Measurements from ENCODE around the gene GMDS. TPM values are rescaled to one million over a fixed set of nuclear protein-coding genes. Genes with fewer than 3 reads are reported as not detected.

Gene GMDS
- total RNA-seq, 1 donor from 2014 or later = 30.1 TPM

DNA sequence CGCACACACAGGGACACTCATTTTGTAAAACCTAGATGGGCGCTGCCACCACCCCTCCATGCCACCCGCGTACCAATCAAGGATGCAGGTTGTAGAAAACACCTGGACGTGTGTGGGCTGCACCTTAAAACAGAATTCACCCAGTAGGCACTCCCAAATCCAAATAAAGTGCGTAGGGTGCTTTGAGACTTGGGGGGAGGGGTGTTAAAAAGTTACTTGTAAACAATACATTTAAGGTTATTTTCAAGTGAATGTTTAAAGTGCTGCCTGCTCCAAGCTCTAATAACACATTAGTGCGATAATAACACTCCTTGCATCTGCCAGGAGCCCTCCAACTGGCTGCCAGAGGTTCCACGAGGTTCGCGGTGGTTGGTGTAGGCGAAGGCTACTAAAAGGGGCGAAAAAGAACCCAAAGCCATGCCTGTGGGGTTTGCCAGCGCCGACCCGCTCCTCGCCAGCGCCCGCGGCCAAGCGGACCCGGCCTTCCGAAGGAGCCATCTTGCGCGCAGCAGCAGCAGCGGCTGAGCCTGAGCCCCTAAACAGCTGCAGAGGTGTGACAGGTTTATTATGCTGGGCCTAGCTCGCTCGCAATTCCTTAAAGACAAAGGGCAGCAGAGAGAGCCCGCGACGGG is 624.2 kb downstream of the GMDS start:
- Mint-ChIP-seq H3K4me3 (no peak overlapping the region), H3K27me3 (peaks cover 60% of the 10 kb centered on the region), H3K27ac (no peak overlapping the region), H3K9me3 (no peaks in the 10 kb centered on the region), H3K36me3 (ENCODE audit: low read depth) (peaks cover 8% of the 10 kb centered on the region), H3K4me1 (peaks cover 19% of the 10 kb centered on the region)
- TF ChIP-seq, protein P1, sequence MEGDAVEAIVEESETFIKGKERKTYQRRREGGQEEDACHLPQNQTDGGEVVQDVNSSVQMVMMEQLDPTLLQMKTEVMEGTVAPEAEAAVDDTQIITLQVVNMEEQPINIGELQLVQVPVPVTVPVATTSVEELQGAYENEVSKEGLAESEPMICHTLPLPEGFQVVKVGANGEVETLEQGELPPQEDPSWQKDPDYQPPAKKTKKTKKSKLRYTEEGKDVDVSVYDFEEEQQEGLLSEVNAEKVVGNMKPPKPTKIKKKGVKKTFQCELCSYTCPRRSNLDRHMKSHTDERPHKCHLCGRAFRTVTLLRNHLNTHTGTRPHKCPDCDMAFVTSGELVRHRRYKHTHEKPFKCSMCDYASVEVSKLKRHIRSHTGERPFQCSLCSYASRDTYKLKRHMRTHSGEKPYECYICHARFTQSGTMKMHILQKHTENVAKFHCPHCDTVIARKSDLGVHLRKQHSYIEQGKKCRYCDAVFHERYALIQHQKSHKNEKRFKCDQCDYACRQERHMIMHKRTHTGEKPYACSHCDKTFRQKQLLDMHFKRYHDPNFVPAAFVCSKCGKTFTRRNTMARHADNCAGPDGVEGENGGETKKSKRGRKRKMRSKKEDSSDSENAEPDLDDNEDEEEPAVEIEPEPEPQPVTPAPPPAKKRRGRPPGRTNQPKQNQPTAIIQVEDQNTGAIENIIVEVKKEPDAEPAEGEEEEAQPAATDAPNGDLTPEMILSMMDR (IDR thresholded peaks at IDR 0.05) = no peak
- DNase-seq (no peak), ATAC-seq (ENCODE audit: low read depth) (no peak)
- intact Hi-C loops (cut with micrococcal nuclease) = loop anchor here (10.0 kb wide), 2 partner anchors 404 to 1614 kb away; no protein-coding TSS in a partner anchor
- POLR2A ChIA-PET = no interaction called here
- CTCF ChIA-PET = no interaction called here

GRCh38 chr6:1620504-1621069 is 624.8 kb downstream of the GMDS start:
- Mint-ChIP-seq H3K4me1 (peaks cover 14% of the 10 kb centered on the region), H3K9me3 (no peaks in the 10 kb centered on the region), H3K27me3 (peaks cover 60% of the 10 kb centered on the region), H3K27ac (no peak overlapping the region), H3K36me3 (ENCODE audit: low read depth) (peaks cover 8% of the 10 kb centered on the region), H3K4me3 (no peak overlapping the region)
- intact Hi-C loops (cut with micrococcal nuclease) = loop anchor here (1.0 to 10.0 kb wide), 3 partner anchors 8 to 1614 kb away; no protein-coding TSS in a partner anchor
- TF ChIP-seq, protein P1 (IDR thresholded peaks at IDR 0.05) = no peak
- ATAC-seq (ENCODE audit: low read depth) = no peak
- DNase-seq = no peak
- CTCF ChIA-PET = no interaction called here
- POLR2A ChIA-PET = no interaction called here

DNA sequence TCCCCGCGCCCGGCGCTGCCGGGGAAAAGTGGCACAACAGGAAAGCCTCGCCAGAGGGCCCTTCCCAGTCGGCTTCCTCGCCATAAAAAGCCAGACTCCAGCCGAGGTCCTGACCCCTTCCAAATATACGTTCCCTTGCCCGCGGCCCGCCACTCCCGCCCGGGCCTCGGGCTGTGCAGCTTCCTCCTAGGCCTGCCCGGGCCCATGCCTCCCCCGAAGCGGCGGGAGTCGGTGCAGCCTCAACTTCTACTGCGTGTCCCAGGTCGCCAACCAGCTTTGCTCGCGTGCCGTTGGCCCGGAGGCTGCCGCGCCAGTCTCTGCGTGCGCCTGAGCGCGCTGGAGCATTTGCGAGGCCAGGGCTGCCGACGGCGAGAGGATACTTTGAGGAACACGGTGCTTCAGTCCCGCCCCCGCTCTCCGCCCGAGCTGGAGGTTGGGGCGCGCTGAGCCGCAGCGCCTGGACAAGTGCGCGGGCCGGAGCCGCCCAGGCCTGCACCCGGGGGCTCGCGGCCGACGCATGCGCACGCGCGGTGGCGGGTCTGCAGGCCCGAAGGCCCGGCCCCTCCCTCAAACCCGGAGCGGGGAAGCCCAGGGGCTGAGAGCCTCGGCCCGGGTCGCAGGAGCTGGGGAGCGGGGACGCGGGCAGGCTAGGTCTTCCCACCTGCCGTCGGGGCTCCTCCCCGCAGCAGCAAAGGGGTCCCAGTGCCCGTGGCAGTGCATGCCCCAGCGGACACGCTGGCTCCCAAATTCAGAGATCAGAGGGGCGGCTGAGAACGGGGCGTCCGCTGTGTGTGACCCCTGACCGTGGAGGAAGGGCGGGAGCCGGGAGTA is 625.5 kb downstream of the GMDS start:
- peaks cover 55% of the 10 kb centered on the region for H3K27me3 Mint-ChIP-seq
- peak; percentile 57 for ATAC-seq (ENCODE audit: low read depth)
- peak overlapping the region; percentile 48 for H3K4me3 Mint-ChIP-seq
- no peak overlapping the region for H3K27ac Mint-ChIP-seq
- CTCF ChIA-PET = no interaction called here
- POLR2A ChIA-PET = interaction anchor here (1.5 kb wide), 1 partner anchor 10 kb away, joined by 3 read pairs; the partner anchor contains the start of gene FOXC1
- peaks cover 8% of the 10 kb centered on the region for H3K4me1 Mint-ChIP-seq
- peak; percentile 34 for DNase-seq
- peaks cover 8% of the 10 kb centered on the region for H3K36me3 Mint-ChIP-seq (ENCODE audit: low read depth)
- TF ChIP-seq, protein P1 (IDR thresholded peaks at IDR 0.05) = no peak
- H3K9me3 Mint-ChIP-seq = no peaks in the 10 kb centered on the region
- intact Hi-C loops (cut with micrococcal nuclease) = loop anchor here (1.0 to 10.0 kb wide), 3 partner anchors 8 to 1615 kb away; no protein-coding TSS in a partner anchor

DNA sequence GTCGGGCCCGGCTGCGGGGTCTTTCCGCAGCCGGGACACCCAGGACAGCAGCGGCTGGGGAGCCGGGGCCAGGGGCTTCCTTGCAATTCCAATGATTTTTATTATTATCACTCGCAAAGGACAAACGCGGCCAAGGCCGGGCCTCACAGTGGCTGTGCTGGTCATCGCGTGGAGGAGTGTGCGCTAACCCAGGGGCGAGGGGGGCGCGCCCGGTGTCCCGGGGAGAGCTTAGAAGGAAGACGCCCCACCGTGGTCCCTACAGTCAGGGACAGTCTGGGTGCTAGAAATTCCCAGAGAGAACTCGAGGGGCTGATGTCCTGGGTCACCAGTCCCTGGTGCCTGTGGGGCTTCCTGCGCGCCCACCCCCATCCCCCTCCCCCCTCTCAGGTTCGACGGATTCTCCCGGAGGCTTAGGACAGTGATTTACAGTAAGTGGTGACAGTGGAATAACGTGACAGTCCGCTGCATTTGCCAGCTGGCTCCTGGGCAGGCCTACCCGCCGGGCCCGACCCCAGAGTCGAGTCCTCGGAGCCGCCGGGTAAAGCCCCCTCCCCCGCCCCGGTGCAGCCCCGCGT is 626.2 kb downstream of the GMDS start:
- ATAC-seq (ENCODE audit: low read depth) (no peak), DNase-seq (no peak)
- Mint-ChIP-seq H3K36me3 (ENCODE audit: low read depth) (peaks cover 8% of the 10 kb centered on the region), H3K4me3 (no peak overlapping the region), H3K4me1 (peaks cover 8% of the 10 kb centered on the region), H3K27me3 (peaks cover 55% of the 10 kb centered on the region), H3K9me3 (no peaks in the 10 kb centered on the region), H3K27ac (no peak overlapping the region)
- CTCF ChIA-PET = no interaction called here
- POLR2A ChIA-PET = interaction anchor here (1.5 kb wide), 1 partner anchor 9 kb away, joined by 3 read pairs; the partner anchor contains the start of gene FOXC1
- intact Hi-C loops (cut with micrococcal nuclease) = no loop called here
- TF ChIP-seq, protein P1 (IDR thresholded peaks at IDR 0.05) = no peak
